Measurements from ENCODE around the gene FLG2.
"Not testable (repeated sequence)": the region's sequence is repeated elsewhere in the genome, so short reads cannot be mapped to it uniquely, and the experiment has no call there.

FLG2 gene

DNA sequence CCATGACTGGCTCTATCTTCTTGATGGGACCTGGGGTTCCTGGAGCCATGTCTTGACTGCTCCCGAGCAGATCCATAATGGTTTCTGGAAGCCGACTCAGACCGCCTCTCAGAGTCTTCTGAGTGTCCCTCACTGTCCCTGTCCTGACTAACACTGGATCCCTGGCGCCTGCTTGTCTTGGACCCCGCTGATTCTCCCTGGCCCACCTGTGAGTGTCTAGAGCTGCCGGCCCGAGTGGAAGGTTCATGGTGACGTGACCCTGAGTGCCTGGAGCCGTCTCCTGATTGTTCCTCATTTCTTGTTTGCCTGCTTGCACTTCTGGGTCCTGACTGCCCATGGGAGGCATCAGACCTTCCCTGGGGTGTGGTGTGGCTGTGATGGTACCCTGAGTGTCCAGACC is 49.9 kb downstream of the FLG2 start:
- no peak for DNase-seq

DNA sequence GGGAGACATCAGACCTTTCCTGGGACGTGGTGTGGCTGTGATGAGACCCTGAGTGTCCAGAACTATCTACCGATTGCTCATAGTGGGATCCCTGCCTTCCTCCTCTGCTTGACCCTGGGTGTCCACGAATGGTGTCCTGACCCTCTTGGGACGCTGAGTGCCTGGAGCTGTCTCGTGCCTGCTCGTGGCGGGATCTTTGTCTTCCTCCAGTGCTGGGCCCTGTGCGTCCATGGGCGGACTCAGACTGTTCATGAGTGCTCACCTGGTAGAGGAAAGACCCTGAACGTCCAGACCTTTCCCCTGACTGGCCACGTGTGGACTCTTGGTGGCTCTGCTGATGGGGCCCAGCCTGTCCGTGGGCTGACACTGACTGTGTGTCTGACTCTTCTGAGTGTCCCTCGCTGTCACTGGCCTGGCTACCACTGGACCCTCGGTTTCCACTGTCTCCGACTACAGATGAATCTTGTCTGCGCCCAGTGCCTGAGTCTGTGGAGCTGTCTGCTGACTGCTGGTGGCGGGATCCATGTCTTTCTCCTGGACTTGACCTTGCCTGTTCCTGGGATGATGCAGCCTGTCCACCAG is 50.4 kb downstream of the FLG2 start:
- DNase-seq = not testable (repeated sequence)

DNA sequence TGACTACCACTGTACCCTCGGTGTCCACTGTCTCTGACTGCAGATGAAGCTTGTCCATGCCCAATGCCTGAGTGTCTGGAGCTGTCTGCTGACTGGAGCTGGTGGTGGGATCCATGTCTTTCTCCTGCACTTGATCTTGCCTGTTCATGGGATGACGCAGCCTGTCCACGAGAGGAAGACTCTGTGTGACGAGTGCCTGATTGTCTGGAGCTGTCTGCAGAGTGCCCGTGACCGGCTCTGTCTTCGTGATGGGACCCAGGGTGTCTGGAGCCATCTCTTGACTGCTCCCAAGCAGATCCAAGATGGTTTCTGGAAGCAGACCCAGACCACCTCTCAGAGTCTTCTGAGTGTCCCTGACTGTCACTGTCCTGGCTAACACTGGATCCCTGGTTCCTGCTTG is 51.0 kb downstream of the FLG2 start:
- not testable (repeated sequence) for DNase-seq

DNA sequence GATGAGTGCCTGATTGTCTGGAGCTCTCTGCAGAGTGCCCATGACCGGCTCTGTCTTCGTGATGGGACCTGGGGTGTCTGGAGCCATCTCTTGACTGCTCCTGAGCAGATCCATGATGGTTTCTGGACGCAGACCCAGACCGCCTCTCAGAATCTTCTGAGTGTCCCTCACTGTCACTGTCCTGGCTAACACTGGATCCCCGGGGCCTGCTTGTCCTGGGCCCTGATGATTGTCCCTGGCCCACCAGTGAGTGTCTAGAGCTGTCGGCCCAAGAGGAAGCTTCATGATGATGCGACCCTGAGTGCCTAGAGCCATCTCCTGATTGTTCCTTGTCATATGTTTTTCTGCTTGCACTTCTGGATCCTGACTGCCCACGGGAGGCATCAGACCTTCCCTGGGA is 51.8 kb downstream of the FLG2 start:
- DNase-seq = not testable (repeated sequence)

DNA sequence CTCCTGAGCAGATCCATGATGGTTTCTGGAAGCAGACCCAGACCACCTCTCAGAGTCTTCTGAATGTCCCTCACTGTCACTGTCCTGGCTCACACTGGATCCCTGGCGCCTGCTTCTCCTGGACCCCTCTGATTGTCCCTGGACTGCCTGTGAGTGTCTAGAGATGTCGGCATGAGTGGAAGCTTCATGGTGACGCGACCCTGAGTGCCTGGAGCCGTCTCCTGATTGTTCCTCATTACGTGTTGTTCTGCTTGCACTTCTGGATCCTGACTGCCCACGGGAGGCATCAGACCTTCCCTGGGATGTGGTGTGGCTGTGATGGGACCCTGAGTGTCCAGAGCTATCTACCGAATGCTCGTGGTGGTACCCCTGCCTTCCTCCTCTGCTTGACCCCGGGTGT is 53.7 kb downstream of the FLG2 start:
- DNase-seq = not testable (repeated sequence)

DNA sequence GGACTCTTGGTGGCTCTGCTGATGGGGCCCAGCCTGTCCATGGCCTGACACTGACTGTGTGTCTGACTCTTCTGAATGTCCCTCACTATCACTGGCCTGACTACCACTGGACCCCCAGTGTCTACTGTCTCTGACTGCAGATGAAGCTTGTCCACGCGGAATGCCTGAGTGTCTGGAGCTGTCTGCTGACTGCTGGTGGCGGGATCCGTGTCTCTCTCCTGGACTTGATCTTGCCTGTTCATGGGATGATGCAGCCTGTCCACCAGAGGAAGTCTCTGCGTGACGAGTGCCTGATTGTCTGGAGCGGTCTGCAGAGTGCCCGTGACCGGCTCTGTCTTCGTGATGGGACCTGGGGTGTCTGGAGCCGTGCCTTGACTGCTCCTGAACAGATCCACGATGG is 55.0 kb downstream of the FLG2 start:
- DNase-seq = not testable (repeated sequence)

DNA sequence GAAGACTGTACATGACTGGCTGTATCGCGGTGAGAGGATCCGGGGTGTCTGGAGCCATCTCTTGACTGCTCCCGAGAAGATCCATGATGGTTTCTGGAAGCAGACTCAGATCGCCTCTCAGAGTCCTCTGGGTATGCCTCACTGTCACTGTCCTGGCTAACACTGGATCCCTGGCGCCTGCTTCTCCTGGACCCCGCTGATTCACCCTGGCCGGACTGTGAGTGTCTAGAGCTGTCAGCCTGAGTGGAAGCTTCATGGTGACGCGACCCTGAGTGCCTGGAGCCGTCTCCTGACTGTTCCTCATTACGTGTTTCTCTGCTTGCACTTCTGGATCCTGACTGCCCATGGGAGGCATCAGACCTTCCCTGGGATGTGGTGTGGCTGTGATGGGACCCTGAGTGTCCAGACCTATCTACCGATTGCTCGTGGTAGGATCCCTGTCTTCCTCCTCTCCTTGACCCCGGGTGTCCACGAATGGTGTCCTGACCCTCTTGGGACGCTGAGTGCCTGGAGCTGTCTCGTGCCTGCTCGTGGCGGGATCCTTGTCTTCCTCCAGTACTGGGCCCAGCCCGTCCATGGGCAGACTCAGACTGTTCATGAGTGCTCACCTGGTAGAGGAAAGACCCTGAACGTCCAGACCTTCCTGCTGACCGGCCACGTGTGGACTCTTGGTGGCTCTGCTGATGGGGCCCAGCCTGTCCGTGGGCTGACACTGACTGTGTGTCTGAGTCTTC is 56.5 kb downstream of the FLG2 start:
- not testable (repeated sequence) for DNase-seq

Data from activated CD4-positive, alpha-beta T cell treated with anti-CD3 and anti-CD28 coated beads, Interleukin-2, amount 50 U/mL, for 48 hours (primary cell).